Measurements from ENCODE around the gene SETD9. TPM values are rescaled to one million over a fixed set of nuclear protein-coding genes. Genes with fewer than 3 reads are reported as not detected.

Gene SETD9
- 1 to 10 TPM; 2.3 to 9.0 (median 7.0) TPM for total RNA-seq
- polyA plus RNA-seq: 1 to 10 TPM; 6.3 to 7.6 TPM
- long read RNA-seq, donor 1, transcript SETD9-201 (6 exons, 1,619 nt): major isoform, 5 of 13 reads
- long read RNA-seq, donor 1, partial matches to known transcripts: 1 of 13 reads
- long read RNA-seq, donor 1, other reads (novel, unspliced or antisense): 4 of 13 reads
- long read RNA-seq, donor 2, transcript SETD9-201 (6 exons, 1,619 nt): major isoform, 8 of 29 reads
- long read RNA-seq, donor 2, partial matches to known transcripts: 18 of 29 reads
- long read RNA-seq, donor 2, other reads (novel, unspliced or antisense): 0 of 29 reads
- long read RNA-seq, donor 3, partial matches to known transcripts: 0 of 7 reads
- long read RNA-seq, donor 3, other reads (novel, unspliced or antisense): 1 of 7 reads

GRCh38 chr5:56909294-56910209, at the start of gene SETD9:
Gene SETD9, plus strand, starts transcription at chr5:56909596. Its CDS starts 50 bp downstream, at chr5:56909646.
- intact Hi-C loops (cut with DNase I): loop anchor here in 2 of 4 donors (2.0 to 10.0 kb wide), 2 partner anchors 41 to 315 kb away; no protein-coding TSS in a partner anchor
- H3K36me3 ChIP-seq: no peaks in the 10 kb centered on the region
- H3K4me3 ChIP-seq: peak within 1 kb of the TSS; percentile 68
- peak within 1 kb of the TSS; percentile 43 to 85 for H3K27ac ChIP-seq
- DNase-seq: peak; percentile 98 to 100 (median 99)
- TF ChIP-seq POLR2A (IDR thresholded peaks at IDR 0.05): peak; percentile 68
- no peak for TF ChIP-seq CTCF (IDR thresholded peaks at IDR 0.05)
- WGBS, 3 donors: 0 to 1% (median 1%) methylated on average over 62 to 84 of the region's 84 CpGs
- H3K27me3 ChIP-seq: no peaks in the 10 kb centered on the region
- no peaks in the 10 kb centered on the region for H3K9me3 ChIP-seq
- peaks cover 3% of the 10 kb centered on the region for H3K4me1 ChIP-seq (ENCODE audit: insufficient read depth)

GRCh38 chr5:56861893-56862485, 47.4 kb upstream of the SETD9 start:
- Histone ChIP-seq H3K9me3 (no peaks in the 10 kb centered on the region), H3K36me3 (no peaks in the 10 kb centered on the region), H3K4me1 (ENCODE audit: insufficient read depth) (no peaks in the 10 kb centered on the region), H3K27me3 (no peaks in the 10 kb centered on the region), H3K4me3 (no peak overlapping the region), H3K27ac (no peak overlapping the region)
- TF ChIP-seq EP300 (IDR thresholded peaks at IDR 0.05): no peak
- no peak for TF ChIP-seq POLR2A (IDR thresholded peaks at IDR 0.05)
- no peak for TF ChIP-seq CTCF (IDR thresholded peaks at IDR 0.05)
- intact Hi-C loops (cut with DNase I): no loop called here
- DNase-seq: no peak
- WGBS, 3 donors: 93 to 94% (median 94%) methylated on average over 4 of the region's 4 CpGs

- no peaks in the 10 kb centered on the region for H3K36me3 ChIP-seq
- H3K27ac ChIP-seq: no peak overlapping the region
- no peak overlapping the region for H3K4me3 ChIP-seq
- WGBS, 3 donors: 93 to 97% (median 96%) methylated on average over 3 of the region's 3 CpGs
- no peaks in the 10 kb centered on the region for H3K27me3 ChIP-seq
- H3K4me1 ChIP-seq (ENCODE audit: insufficient read depth): no peaks in the 10 kb centered on the region
- no peaks in the 10 kb centered on the region for H3K9me3 ChIP-seq
- no peak for TF ChIP-seq CTCF (IDR thresholded peaks at IDR 0.05)
- no peak for TF ChIP-seq EP300 (IDR thresholded peaks at IDR 0.05)
- TF ChIP-seq POLR2A (IDR thresholded peaks at IDR 0.05): no peak
- intact Hi-C loops (cut with DNase I): no loop called here
- no peak for DNase-seq
Observed at GRCh38 chr5:56862909-56863308, 46.5 kb upstream of the SETD9 start.

- DNase-seq: no peak
- Histone ChIP-seq H3K4me1 (ENCODE audit: insufficient read depth) (no peaks in the 10 kb centered on the region), H3K27me3 (no peaks in the 10 kb centered on the region), H3K36me3 (no peaks in the 10 kb centered on the region), H3K9me3 (no peaks in the 10 kb centered on the region), H3K4me3 (no peak overlapping the region), H3K27ac (no peak overlapping the region)
- intact Hi-C loops (cut with DNase I): no loop called here
- TF ChIP-seq CTCF (IDR thresholded peaks at IDR 0.05) (no peak), POLR2A (IDR thresholded peaks at IDR 0.05) (no peak), EP300 (IDR thresholded peaks at IDR 0.05) (no peak)
- 88 to 91% (median 89%) methylated on average over 2 of the region's 2 CpGs for WGBS, 3 donors
Observed at GRCh38 chr5:56871777-56872176, 37.6 kb upstream of the SETD9 start.

All from ovary (tissue), 10 donors.